Right renal pelvis (tissue), 4 donors: ENCODE data around the gene DUSP11. TPM values are rescaled to one million over a fixed set of nuclear protein-coding genes. Genes with fewer than 3 reads are reported as not detected.
A peak's percentile ranks its signal among the peaks of the same experiment; 100 is the strongest.
"Not testable (repeated sequence)": the region's sequence is repeated elsewhere in the genome, so short reads cannot be mapped to it uniquely, and the experiment has no call there.

Source experiments
- DNase-seq, 4 donors: peaks; one replicate each; pipeline ENCODE4 v3.0.0-alpha.2; 2013; ENCODE audit warnings: low read depth in 4 of 4, low spot score in 3 of 4, missing footprints in 1 of 4
- polyA plus RNA-seq, 4 donors: library from polyadenylated mRNA; unstranded; fragments of 120-200 nt; gene quantifications; one replicate each; pipeline ENCODE4 v1.2.1, GENCODE V29; 2013; ENCODE audit not compliant: insufficient read length in 4 of 4

The DUSP11 gene
- polyA plus RNA-seq, result 10 to 100 TPM; 34.2 to 41.6 (median 37.6) TPM

GRCh38 chr2:73779467-73780236 is at the start of gene DUSP11:
TSS of gene DUSP11 (minus strand) at chr2:73780103. CDS start at chr2:73779974, 129 bp downstream.
- DNase-seq, result peak; percentile 88 to 92 (median 90)

GRCh38 chr2:73828818-73829570 is 49.1 kb upstream of the DUSP11 start, which contains the start of gene STAMBP:
TSS of gene STAMBP (plus strand) at chr2:73828961. CDS start at chr2:73830857, 1,896 bp downstream.
- DNase-seq, result peak; percentile 97 to 98 (median 97)

- no peak for DNase-seq
Observed at GRCh38 chr2:73828389-73828817, 48.5 kb upstream of the DUSP11 start.

- no peak for DNase-seq
Observed at GRCh38 chr2:73827660-73828388, 47.9 kb upstream of the DUSP11 start.

GRCh38 chr2:73827018-73827417 is 47.1 kb upstream of the DUSP11 start:
- DNase-seq, result no peak

GRCh38 chr2:73825408-73825807 is 45.5 kb upstream of the DUSP11 start:
- DNase-seq, result no peak

- DNase-seq, result peak; percentile 54 to 68 (median 58)
Observed at GRCh38 chr2:73823916-73824523, 44.1 kb upstream of the DUSP11 start.

GRCh38 chr2:73823416-73823815 is 43.5 kb upstream of the DUSP11 start:
- DNase-seq, result no peak

GRCh38 chr2:73822991-73823390 is 43.1 kb upstream of the DUSP11 start:
- no peak for DNase-seq

- DNase-seq, result no peak
Observed at GRCh38 chr2:73822276-73822675, 42.4 kb upstream of the DUSP11 start.

- no peak for DNase-seq
Observed at GRCh38 chr2:73821669-73822068, 41.8 kb upstream of the DUSP11 start.

- no peak for DNase-seq
Observed at GRCh38 chr2:73821227-73821626, 41.3 kb upstream of the DUSP11 start.

- DNase-seq, result no peak
Observed at GRCh38 chr2:73818296-73818695, 38.4 kb upstream of the DUSP11 start.

GRCh38 chr2:73812635-73813034 is 32.7 kb upstream of the DUSP11 start:
- DNase-seq, result no peak

- DNase-seq, result no peak
Observed at GRCh38 chr2:73811878-73812277, 32.0 kb upstream of the DUSP11 start.

GRCh38 chr2:73783883-73784282 is 4.0 kb upstream of the DUSP11 start, which contains the start of gene C2orf78:
TSS of gene C2orf78 (plus strand) at chr2:73784183. CDS start at chr2:73784310, 127 bp downstream.
- DNase-seq, result not testable (repeated sequence)

GRCh38 chr2:73783402-73783801 is 3.5 kb upstream of the DUSP11 start:
- not testable (repeated sequence) for DNase-seq

- DNase-seq, result no peak
Observed at GRCh38 chr2:73780237-73780582, 307 bp upstream of the DUSP11 start.

GRCh38 chr2:73778867-73779466 is 936 bp downstream of the DUSP11 start:
- DNase-seq, result not testable (repeated sequence)
